Vagina (tissue), 2 donors: Measurements from ENCODE around the gene KLHL29.

Experiments
- CTCF ChIP-seq, 3 experiments: fragments of 450-650 bp in 2 of 3; fragments of 200-600 bp in 1 of 3; sonication (generic) in 1 of 3; IDR thresholded peaks; one replicate each; pipeline ENCODE4 v1.5.1; 2017 to 2019; ENCODE audit warnings: antibody characterized with exemption in 3 of 3, mild to moderate bottlenecking in 2 of 3, moderate library complexity in 2 of 3
- POLR2A ChIP-seq, 2 donors: fragments of 450-650 bp; IDR thresholded peaks; one replicate each; pipeline ENCODE4 v1.6.1; 2017; ENCODE audit warnings: antibody characterized with exemption in 2 of 2, mild to moderate bottlenecking in 2 of 2, moderate library complexity in 2 of 2

- no peak for TF ChIP-seq CTCF (IDR thresholded peaks at IDR 0.05)
- TF ChIP-seq POLR2A (IDR thresholded peaks at IDR 0.05) = no peak
Observed at GRCh38 chr2:23620841-23621341, 235.9 kb downstream of the KLHL29 start.
